Esophagus squamous epithelium (tissue), 5 donors: ENCODE results near the gene KDM3B. TPM values are rescaled to one million over a fixed set of nuclear protein-coding genes. Genes with fewer than 3 reads are reported as not detected.

ENCODE experiments used
- DNase-seq: peaks from one replicate; lab custom pipeline; 2025; lab: John Stamatoyannopoulos, UW
- H3K27ac ChIP-seq, 4 donors: fragments of 200-600 bp; sonication (generic); one replicate each; pipeline ENCODE4 v1.5.1; 2016 to 2019; ENCODE audit warnings: mild to moderate bottlenecking in 1 of 4
- H3K27me3 ChIP-seq, 4 donors: fragments of 200-600 bp; sonication (generic); 1 replicate in 3 of 4; 2 replicates in 1 of 4; pipeline versions ENCODE4 v1.5.1 to v1.6.0; 2017 to 2021; ENCODE audit warnings: antibody characterized with exemption in 1 of 4
- H3K36me3 ChIP-seq, 3 donors: fragments of 200-600 bp; sonication (generic); one replicate each; pipeline ENCODE4 v1.5.1; 2016 to 2019
- H3K4me1 ChIP-seq, 3 donors: fragments of 200-600 bp; sonication (generic); one replicate each; pipeline ENCODE4 v1.5.1; 2017 to 2019
- H3K4me3 ChIP-seq, 4 donors: fragments of 200-600 bp; sonication (generic); 1 replicate in 3 of 4; 2 replicates in 1 of 4; pipeline ENCODE4 v1.5.1; 2016 to 2019; ENCODE audit warnings: mild to moderate bottlenecking in 2 of 4, moderate library complexity in 1 of 4
- H3K9me3 ChIP-seq, 3 donors: fragments of 200-600 bp; sonication (generic); one replicate each; pipeline ENCODE4 v1.5.1; 2016 to 2019
- CTCF ChIP-seq, 6 experiments: fragments of 450-650 bp in 4 of 6; fragments of 200-600 bp in 2 of 6; sonication (generic) in 2 of 6; IDR thresholded peaks; one replicate each; pipeline ENCODE4 v1.5.1; 2016 to 2019; ENCODE audit warnings: antibody characterized with exemption in 6 of 6, mild to moderate bottlenecking in 4 of 6, moderate library complexity in 4 of 6
- POLR2A ChIP-seq, 4 donors: fragments of 450-650 bp; IDR thresholded peaks; one replicate each; pipeline ENCODE4 v1.6.1; 2017; ENCODE audit warnings: antibody characterized with exemption in 4 of 4, mild to moderate bottlenecking in 4 of 4, moderate library complexity in 3 of 4
- WGBS, 2 donors: methylation state at CpG; one replicate each; pipeline ENCODE4 v1.1.5; 2018; 5-methylcytosine and 5-hydroxymethylcytosine counted together
- intact Hi-C: fragments of 100-400 bp; cut with DNase I; formaldehyde crosslinking; loops from one replicate; pipeline ENCODE4 v1.15.0; 2022
- total RNA-seq, 4 donors: library from RNA; depleted of rRNA; stranded (reverse); fragments of >200 nt; gene quantifications; one replicate each; pipeline ENCODE4 v1.1.0, GENCODE V29; 2016
- donor health status: DM: yes; HTN: yes; CAD: no.

KDM3B gene
- total RNA-seq, 4 donors from 2014 or later, result 34.5 to 53.8 (median 36.2) TPM

GRCh38 chr5:138369261-138369660 is 16.8 kb downstream of the KDM3B start:
- WGBS, 2 donors, result 68 to 77% methylated on average over 5 of the region's 5 CpGs
- Histone ChIP-seq H3K9me3 (no peaks in the 10 kb centered on the region), H3K27ac (peak overlapping the region in 2 of 4 donors; percentile 43 to 62), H3K27me3 (no peaks in the 10 kb centered on the region), H3K36me3 (peaks cover 0 to 20% (median 6%) of the 10 kb centered on the region in 3 donors), H3K4me3 (no peak overlapping the region), H3K4me1 (peaks cover 4 to 51% (median 7%) of the 10 kb centered on the region in 3 donors)
- intact Hi-C loops, result no loop called here
- no peak for TF ChIP-seq CTCF (IDR thresholded peaks at IDR 0.05)
- no peak for TF ChIP-seq POLR2A (IDR thresholded peaks at IDR 0.05)
- DNase-seq, result no peak

- WGBS, 2 donors, result 60 to 75% methylated on average over 2 of the region's 2 CpGs
- Histone ChIP-seq H3K4me1 (peaks cover 4 to 51% (median 7%) of the 10 kb centered on the region in 3 donors), H3K4me3 (no peak overlapping the region), H3K36me3 (peaks cover 0 to 24% (median 8%) of the 10 kb centered on the region in 3 donors), H3K27me3 (no peaks in the 10 kb centered on the region), H3K9me3 (no peaks in the 10 kb centered on the region), H3K27ac (peak overlapping the region in 2 of 4 donors; percentile 43 to 62)
- no peak for TF ChIP-seq CTCF (IDR thresholded peaks at IDR 0.05)
- TF ChIP-seq POLR2A (IDR thresholded peaks at IDR 0.05), result no peak
- no peak for DNase-seq
- intact Hi-C loops, result no loop called here
Observed at GRCh38 chr5:138369706-138370105, 17.2 kb downstream of the KDM3B start.

- 63 to 78% methylated on average over 3 of the region's 3 CpGs for WGBS, 2 donors
- TF ChIP-seq POLR2A (IDR thresholded peaks at IDR 0.05) (no peak), CTCF (IDR thresholded peaks at IDR 0.05) (no peak)
- H3K27me3 ChIP-seq, result no peaks in the 10 kb centered on the region
- H3K36me3 ChIP-seq, result peaks cover 0 to 33% (median 8%) of the 10 kb centered on the region in 3 donors
- H3K4me1 ChIP-seq, result peaks cover 4 to 48% (median 7%) of the 10 kb centered on the region in 3 donors
- no peak overlapping the region for H3K4me3 ChIP-seq
- H3K9me3 ChIP-seq, result no peaks in the 10 kb centered on the region
- H3K27ac ChIP-seq, result no peak overlapping the region
- intact Hi-C loops, result no loop called here
- no peak for DNase-seq
Observed at GRCh38 chr5:138370537-138370936, 18.1 kb downstream of the KDM3B start.

- intact Hi-C loops, result no loop called here
- 90 to 91% methylated on average over 2 of the region's 2 CpGs for WGBS, 2 donors
- TF ChIP-seq POLR2A (IDR thresholded peaks at IDR 0.05), result no peak
- TF ChIP-seq CTCF (IDR thresholded peaks at IDR 0.05), result no peak
- H3K4me3 ChIP-seq, result no peak overlapping the region
- no peaks in the 10 kb centered on the region for H3K9me3 ChIP-seq
- no peaks in the 10 kb centered on the region for H3K27me3 ChIP-seq
- DNase-seq, result no peak
- H3K4me1 ChIP-seq, result peaks cover 4 to 44% (median 7%) of the 10 kb centered on the region in 3 donors
- H3K27ac ChIP-seq, result no peak overlapping the region
- H3K36me3 ChIP-seq, result peaks cover 0 to 42% (median 14%) of the 10 kb centered on the region in 3 donors
Observed at GRCh38 chr5:138371454-138371853, 19.0 kb downstream of the KDM3B start.

- intact Hi-C loops, result no loop called here
- WGBS, 2 donors, result 61 to 88% methylated on average over 1 of the region's 1 CpG
Observed at GRCh38 chr5:138372225-138372624, 19.7 kb downstream of the KDM3B start.

More at GRCh38 chr5:138372225-138372624, 19.7 kb downstream of the KDM3B start:
- Histone ChIP-seq H3K9me3 (no peaks in the 10 kb centered on the region), H3K27ac (no peak overlapping the region), H3K4me3 (no peak overlapping the region), H3K36me3 (peaks cover 0 to 50% (median 14%) of the 10 kb centered on the region in 3 donors), H3K4me1 (peaks cover 4 to 36% (median 7%) of the 10 kb centered on the region in 3 donors), H3K27me3 (no peaks in the 10 kb centered on the region)
- TF ChIP-seq CTCF (IDR thresholded peaks at IDR 0.05) (no peak), POLR2A (IDR thresholded peaks at IDR 0.05) (no peak)
- DNase-seq, result no peak
